ENCODE data around the gene KRT9. TPM values are rescaled to one million over a fixed set of nuclear protein-coding genes. Genes with fewer than 3 reads are reported as not detected.

KRT9 gene
- total and polyA plus RNA-seq, 2 of the 13 experiments (the other 11 are each of a cell fraction or from before 2014, with no cell fraction given), result not detected

DNA sequence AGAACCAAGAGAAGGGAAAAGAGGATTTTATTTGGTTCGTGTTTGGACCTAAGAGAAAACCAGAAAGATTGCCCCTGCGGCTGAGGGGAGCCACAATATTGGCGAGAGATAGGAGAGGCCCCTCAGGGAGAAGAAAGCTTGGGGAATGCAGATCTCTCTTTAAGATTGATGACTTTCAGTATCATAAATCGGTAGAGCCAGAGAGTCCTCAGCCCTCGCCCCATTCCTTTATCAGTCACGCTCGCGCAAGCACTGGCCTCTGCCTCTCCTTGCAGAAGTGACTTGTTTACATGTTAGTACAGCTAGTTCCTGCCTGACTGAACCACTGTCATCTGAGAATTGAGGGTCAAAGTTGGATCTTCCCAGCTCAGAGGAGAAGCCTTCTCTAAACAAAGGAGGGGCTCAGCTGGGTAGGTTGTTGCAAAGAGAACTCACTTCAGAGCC, 22.2 kb downstream of the KRT9 start (continued):
- TF ChIP-seq SMAD3 (CRISPR knock-in tag; IDR thresholded peaks at IDR 0.05) (0 out of 2 replicates have a peak, but pooled peaks have one; percentile 7), TAF1 (CRISPR knock-in tag; IDR thresholded peaks at IDR 0.05) (no peak), DPF2 (CRISPR knock-in tag; IDR thresholded peaks at IDR 0.05; ENCODE audit: borderline replicate concordance, low read depth) (no peak), ZNF331 (CRISPR knock-in tag; IDR thresholded peaks at IDR 0.05) (peak; percentile 99), ZNF629 (CRISPR knock-in tag; conservative IDR thresholded peaks at IDR 0.05) (no peak), FOXP1 (IDR thresholded peaks at IDR 0.05) (no peak), FOXP1 (CRISPR knock-in tag; IDR thresholded peaks at IDR 0.05) (peak; percentile 30; the same call in 1 of the 2 replicates), ZNF546 (CRISPR knock-in tag; conservative IDR thresholded peaks at IDR 0.05) (no peak), FOXA1 (IDR thresholded peaks at IDR 0.05) (no peak), FOXA1 (CRISPR knock-in tag; IDR thresholded peaks at IDR 0.05) (0 out of 2 replicates have a peak, but pooled peaks have one; percentile 35), REPIN1 (CRISPR knock-in tag; IDR thresholded peaks at IDR 0.05; ENCODE audit: borderline replicate concordance, low read depth) (no peak), NCOA2 (CRISPR knock-in tag; IDR thresholded peaks at IDR 0.05) (no peak), ZFP36L2 (CRISPR knock-in tag; IDR thresholded peaks at IDR 0.05) (no peak), NPAS2 (CRISPR knock-in tag; IDR thresholded peaks at IDR 0.05; ENCODE audit: borderline replicate concordance) (no peak), ZNF343 (CRISPR knock-in tag; IDR thresholded peaks at IDR 0.05) (no peak), ZNF501 (CRISPR knock-in tag; IDR thresholded peaks at IDR 0.05) (no peak), ZNF776 (CRISPR knock-in tag; IDR thresholded peaks at IDR 0.05) (no peak), ASH2L (IDR thresholded peaks at IDR 0.05; ENCODE audit: insufficient read length, low read depth, low read length) (no peak), ZNF589 (CRISPR knock-in tag; conservative IDR thresholded peaks at IDR 0.05) (no peak)
- TF ChIP-seq, protein P1, sequence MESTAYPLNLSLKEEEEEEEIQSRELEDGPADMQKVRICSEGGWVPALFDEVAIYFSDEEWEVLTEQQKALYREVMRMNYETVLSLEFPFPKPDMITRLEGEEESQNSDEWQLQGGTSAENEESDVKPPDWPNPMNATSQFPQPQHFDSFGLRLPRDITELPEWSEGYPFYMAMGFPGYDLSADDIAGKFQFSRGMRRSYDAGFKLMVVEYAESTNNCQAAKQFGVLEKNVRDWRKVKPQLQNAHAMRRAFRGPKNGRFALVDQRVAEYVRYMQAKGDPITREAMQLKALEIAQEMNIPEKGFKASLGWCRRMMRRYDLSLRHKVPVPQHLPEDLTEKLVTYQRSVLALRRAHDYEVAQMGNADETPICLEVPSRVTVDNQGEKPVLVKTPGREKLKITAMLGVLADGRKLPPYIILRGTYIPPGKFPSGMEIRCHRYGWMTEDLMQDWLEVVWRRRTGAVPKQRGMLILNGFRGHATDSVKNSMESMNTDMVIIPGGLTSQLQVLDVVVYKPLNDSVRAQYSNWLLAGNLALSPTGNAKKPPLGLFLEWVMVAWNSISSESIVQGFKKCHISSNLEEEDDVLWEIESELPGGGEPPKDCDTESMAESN (CRISPR knock-in tag; conservative IDR thresholded peaks at IDR 0.05), result no peak
- TF ChIP-seq, protein P2, sequence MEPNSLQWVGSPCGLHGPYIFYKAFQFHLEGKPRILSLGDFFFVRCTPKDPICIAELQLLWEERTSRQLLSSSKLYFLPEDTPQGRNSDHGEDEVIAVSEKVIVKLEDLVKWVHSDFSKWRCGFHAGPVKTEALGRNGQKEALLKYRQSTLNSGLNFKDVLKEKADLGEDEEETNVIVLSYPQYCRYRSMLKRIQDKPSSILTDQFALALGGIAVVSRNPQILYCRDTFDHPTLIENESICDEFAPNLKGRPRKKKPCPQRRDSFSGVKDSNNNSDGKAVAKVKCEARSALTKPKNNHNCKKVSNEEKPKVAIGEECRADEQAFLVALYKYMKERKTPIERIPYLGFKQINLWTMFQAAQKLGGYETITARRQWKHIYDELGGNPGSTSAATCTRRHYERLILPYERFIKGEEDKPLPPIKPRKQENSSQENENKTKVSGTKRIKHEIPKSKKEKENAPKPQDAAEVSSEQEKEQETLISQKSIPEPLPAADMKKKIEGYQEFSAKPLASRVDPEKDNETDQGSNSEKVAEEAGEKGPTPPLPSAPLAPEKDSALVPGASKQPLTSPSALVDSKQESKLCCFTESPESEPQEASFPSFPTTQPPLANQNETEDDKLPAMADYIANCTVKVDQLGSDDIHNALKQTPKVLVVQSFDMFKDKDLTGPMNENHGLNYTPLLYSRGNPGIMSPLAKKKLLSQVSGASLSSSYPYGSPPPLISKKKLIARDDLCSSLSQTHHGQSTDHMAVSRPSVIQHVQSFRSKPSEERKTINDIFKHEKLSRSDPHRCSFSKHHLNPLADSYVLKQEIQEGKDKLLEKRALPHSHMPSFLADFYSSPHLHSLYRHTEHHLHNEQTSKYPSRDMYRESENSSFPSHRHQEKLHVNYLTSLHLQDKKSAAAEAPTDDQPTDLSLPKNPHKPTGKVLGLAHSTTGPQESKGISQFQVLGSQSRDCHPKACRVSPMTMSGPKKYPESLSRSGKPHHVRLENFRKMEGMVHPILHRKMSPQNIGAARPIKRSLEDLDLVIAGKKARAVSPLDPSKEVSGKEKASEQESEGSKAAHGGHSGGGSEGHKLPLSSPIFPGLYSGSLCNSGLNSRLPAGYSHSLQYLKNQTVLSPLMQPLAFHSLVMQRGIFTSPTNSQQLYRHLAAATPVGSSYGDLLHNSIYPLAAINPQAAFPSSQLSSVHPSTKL (CRISPR knock-in tag; IDR thresholded peaks at IDR 0.05), result peak; percentile 33; the same call in 1 of the 2 replicates
- TF ChIP-seq, protein P3, sequence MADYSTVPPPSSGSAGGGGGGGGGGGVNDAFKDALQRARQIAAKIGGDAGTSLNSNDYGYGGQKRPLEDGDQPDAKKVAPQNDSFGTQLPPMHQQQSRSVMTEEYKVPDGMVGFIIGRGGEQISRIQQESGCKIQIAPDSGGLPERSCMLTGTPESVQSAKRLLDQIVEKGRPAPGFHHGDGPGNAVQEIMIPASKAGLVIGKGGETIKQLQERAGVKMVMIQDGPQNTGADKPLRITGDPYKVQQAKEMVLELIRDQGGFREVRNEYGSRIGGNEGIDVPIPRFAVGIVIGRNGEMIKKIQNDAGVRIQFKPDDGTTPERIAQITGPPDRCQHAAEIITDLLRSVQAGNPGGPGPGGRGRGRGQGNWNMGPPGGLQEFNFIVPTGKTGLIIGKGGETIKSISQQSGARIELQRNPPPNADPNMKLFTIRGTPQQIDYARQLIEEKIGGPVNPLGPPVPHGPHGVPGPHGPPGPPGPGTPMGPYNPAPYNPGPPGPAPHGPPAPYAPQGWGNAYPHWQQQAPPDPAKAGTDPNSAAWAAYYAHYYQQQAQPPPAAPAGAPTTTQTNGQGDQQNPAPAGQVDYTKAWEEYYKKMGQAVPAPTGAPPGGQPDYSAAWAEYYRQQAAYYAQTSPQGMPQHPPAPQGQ (CRISPR knock-in tag; IDR thresholded peaks at IDR 0.05; ENCODE audit: borderline replicate concordance), result no peak
- TF ChIP-seq, protein P4, sequence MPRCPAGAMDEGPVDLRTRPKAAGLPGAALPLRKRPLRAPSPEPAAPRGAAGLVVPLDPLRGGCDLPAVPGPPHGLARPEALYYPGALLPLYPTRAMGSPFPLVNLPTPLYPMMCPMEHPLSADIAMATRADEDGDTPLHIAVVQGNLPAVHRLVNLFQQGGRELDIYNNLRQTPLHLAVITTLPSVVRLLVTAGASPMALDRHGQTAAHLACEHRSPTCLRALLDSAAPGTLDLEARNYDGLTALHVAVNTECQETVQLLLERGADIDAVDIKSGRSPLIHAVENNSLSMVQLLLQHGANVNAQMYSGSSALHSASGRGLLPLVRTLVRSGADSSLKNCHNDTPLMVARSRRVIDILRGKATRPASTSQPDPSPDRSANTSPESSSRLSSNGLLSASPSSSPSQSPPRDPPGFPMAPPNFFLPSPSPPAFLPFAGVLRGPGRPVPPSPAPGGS (CRISPR knock-in tag; IDR thresholded peaks at IDR 0.05), result no peak

Measured in HepG2 (cell line).